Gastroesophageal sphincter (tissue), 3 donors: ENCODE measurements around the gene KCNC2.

ENCODE experiments used
- EP300 ChIP-seq: sonication (generic); formaldehyde crosslinking; IDR thresholded peaks from one replicate; pipeline ENCODE4 v1.6.1; 2017; ENCODE audit warnings: antibody characterized with exemption, mild to moderate bottlenecking
- POLR2A ChIP-seq, 2 donors: fragments of 450-650 bp; IDR thresholded peaks; one replicate each; pipeline ENCODE4 v1.6.1; 2017; ENCODE audit warnings: antibody characterized with exemption in 2 of 2, mild to moderate bottlenecking in 2 of 2, moderate library complexity in 1 of 2
- POLR2AphosphoS5 ChIP-seq: sonication (generic); formaldehyde crosslinking; IDR thresholded peaks from one replicate; pipeline ENCODE4 v1.6.1; 2017; ENCODE audit warnings: antibody characterized with exemption
- TF ChIP-seq, protein P1 (sequence below), 4 experiments: fragments of 200-600 bp in 2 of 4; fragments of 450-650 bp in 2 of 4; sonication (generic) in 1 of 4; IDR thresholded peaks; one replicate each; pipeline ENCODE4 v1.5.1; 2017 to 2019; ENCODE audit warnings: antibody characterized with exemption in 4 of 4, mild to moderate bottlenecking in 2 of 4, moderate library complexity in 2 of 4

DNA sequence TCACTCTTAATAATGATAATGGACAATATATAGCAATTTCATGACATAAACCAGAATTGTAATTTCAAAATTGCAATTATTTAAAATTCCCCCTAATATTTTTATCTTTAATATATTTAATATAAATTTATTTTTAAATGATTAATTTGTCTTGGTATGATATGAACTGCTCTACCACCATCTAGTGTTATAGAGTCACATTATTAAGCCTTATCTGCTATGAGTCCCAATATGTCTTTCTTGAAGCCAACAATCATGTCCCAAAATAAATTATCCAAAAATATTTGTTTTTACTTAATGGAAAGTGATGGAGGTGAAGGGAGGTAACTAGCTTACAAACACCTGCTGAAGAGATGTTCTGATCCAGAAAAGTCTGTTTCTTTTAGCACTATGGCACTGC lies 151.4 kb downstream of the KCNC2 start:
- TF ChIP-seq POLR2A (IDR thresholded peaks at IDR 0.05) (no peak), POLR2AphosphoS5 (no peak), EP300 (no peak)
- TF ChIP-seq, protein P1, sequence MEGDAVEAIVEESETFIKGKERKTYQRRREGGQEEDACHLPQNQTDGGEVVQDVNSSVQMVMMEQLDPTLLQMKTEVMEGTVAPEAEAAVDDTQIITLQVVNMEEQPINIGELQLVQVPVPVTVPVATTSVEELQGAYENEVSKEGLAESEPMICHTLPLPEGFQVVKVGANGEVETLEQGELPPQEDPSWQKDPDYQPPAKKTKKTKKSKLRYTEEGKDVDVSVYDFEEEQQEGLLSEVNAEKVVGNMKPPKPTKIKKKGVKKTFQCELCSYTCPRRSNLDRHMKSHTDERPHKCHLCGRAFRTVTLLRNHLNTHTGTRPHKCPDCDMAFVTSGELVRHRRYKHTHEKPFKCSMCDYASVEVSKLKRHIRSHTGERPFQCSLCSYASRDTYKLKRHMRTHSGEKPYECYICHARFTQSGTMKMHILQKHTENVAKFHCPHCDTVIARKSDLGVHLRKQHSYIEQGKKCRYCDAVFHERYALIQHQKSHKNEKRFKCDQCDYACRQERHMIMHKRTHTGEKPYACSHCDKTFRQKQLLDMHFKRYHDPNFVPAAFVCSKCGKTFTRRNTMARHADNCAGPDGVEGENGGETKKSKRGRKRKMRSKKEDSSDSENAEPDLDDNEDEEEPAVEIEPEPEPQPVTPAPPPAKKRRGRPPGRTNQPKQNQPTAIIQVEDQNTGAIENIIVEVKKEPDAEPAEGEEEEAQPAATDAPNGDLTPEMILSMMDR (IDR thresholded peaks at IDR 0.05): no peak
